ENCODE data around the gene PSAPL1.

DNA sequence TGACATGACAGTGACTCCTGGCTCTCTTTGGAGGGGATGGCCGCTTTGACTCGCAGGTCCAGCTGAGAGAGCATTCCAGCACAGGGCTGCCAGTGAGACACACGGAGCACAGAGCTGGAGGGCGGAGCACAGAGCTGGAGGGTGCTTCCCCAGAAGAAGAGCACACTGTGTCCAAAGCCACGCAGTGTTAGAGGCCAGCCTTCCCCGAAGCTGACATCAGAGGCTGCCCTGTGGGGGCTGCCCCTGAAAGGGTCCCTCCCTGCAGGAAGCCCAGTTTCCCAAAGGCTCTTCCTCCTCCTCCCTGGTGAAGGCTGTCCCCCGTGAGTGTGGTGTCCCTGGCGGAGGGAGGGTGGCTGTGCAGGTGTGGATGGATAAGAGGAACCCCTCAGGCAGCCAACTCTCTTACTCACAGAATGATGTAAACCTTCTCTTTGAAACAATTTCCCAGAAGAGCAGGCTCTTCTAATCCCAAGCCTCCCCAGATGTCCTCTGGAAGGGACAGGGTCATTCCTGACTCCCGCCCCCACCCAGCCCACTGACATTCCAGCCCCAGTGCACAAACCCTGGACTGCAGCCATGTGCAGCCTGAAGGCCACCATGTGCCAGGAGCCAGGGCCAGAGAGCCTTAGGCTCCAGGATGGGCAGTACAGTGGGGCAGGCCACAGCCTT is 53.4 kb downstream of the PSAPL1 start:
- TF ChIP-seq FOSL1 (IDR thresholded peaks at IDR 0.05; ENCODE audit: low read depth) (no peak), EZH2 (IDR thresholded peaks at IDR 0.05) (no peak), POLR2A (IDR thresholded peaks at IDR 0.05; ENCODE audit: borderline replicate concordance, extremely low read depth, insufficient read depth, insufficient read length) (no peak), ATF3 (IDR thresholded peaks at IDR 0.05) (no peak), EZH2phosphoT487 (IDR thresholded peaks at IDR 0.05; ENCODE audit: borderline replicate concordance) (no peak), RAD21 (IDR thresholded peaks at IDR 0.05; ENCODE audit: low read depth) (no peak), ZFX (IDR thresholded peaks at IDR 0.05) (no peak), TCF7L2 (IDR thresholded peaks at IDR 0.05; ENCODE audit: borderline replicate concordance, extremely low read depth, insufficient read depth, insufficient read length) (no peak)
- TF ChIP-seq, protein P1, sequence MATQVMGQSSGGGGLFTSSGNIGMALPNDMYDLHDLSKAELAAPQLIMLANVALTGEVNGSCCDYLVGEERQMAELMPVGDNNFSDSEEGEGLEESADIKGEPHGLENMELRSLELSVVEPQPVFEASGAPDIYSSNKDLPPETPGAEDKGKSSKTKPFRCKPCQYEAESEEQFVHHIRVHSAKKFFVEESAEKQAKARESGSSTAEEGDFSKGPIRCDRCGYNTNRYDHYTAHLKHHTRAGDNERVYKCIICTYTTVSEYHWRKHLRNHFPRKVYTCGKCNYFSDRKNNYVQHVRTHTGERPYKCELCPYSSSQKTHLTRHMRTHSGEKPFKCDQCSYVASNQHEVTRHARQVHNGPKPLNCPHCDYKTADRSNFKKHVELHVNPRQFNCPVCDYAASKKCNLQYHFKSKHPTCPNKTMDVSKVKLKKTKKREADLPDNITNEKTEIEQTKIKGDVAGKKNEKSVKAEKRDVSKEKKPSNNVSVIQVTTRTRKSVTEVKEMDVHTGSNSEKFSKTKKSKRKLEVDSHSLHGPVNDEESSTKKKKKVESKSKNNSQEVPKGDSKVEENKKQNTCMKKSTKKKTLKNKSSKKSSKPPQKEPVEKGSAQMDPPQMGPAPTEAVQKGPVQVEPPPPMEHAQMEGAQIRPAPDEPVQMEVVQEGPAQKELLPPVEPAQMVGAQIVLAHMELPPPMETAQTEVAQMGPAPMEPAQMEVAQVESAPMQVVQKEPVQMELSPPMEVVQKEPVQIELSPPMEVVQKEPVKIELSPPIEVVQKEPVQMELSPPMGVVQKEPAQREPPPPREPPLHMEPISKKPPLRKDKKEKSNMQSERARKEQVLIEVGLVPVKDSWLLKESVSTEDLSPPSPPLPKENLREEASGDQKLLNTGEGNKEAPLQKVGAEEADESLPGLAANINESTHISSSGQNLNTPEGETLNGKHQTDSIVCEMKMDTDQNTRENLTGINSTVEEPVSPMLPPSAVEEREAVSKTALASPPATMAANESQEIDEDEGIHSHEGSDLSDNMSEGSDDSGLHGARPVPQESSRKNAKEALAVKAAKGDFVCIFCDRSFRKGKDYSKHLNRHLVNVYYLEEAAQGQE (IDR thresholded peaks at IDR 0.05; ENCODE audit: low read depth), result no peak
- TF ChIP-seq, protein P2, sequence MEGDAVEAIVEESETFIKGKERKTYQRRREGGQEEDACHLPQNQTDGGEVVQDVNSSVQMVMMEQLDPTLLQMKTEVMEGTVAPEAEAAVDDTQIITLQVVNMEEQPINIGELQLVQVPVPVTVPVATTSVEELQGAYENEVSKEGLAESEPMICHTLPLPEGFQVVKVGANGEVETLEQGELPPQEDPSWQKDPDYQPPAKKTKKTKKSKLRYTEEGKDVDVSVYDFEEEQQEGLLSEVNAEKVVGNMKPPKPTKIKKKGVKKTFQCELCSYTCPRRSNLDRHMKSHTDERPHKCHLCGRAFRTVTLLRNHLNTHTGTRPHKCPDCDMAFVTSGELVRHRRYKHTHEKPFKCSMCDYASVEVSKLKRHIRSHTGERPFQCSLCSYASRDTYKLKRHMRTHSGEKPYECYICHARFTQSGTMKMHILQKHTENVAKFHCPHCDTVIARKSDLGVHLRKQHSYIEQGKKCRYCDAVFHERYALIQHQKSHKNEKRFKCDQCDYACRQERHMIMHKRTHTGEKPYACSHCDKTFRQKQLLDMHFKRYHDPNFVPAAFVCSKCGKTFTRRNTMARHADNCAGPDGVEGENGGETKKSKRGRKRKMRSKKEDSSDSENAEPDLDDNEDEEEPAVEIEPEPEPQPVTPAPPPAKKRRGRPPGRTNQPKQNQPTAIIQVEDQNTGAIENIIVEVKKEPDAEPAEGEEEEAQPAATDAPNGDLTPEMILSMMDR (IDR thresholded peaks at IDR 0.05 in 2 of 3, conservative IDR thresholded peaks at IDR 0.05 in 1 of 3; ENCODE audit: borderline replicate concordance in 1 of 3, insufficient read depth in 1 of 3, low read depth in 2 of 3, low read length in 2 of 3), result no peak
- TF ChIP-seq, protein P3, sequence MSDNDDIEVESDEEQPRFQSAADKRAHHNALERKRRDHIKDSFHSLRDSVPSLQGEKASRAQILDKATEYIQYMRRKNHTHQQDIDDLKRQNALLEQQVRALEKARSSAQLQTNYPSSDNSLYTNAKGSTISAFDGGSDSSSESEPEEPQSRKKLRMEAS (IDR thresholded peaks at IDR 0.05), result no peak
